BJ (cell line): ENCODE results near the gene FOXJ3. TPM values are rescaled to one million over a fixed set of nuclear protein-coding genes. Genes with fewer than 3 reads are reported as not detected.

Source experiments
- CTCF ChIA-PET: fragments of 350-600 bp; formaldehyde crosslinking; extraction: SDS; loops from one replicate; lab custom pipeline; 2021; ENCODE audit warnings: antibody characterized with exemption, inconsistent platforms; lab: Yijun Ruan, JAX
- POLR2A ChIA-PET: fragments of 300-600 bp; sonication (Branson Sonifier 250); formaldehyde crosslinking; extraction: SDS; loops from one replicate; lab custom pipeline; 2021; ENCODE audit warnings: antibody characterized with exemption; lab: Charles Lee
- DNase-seq: peaks from one replicate; pipeline ENCODE4 v3.0.0-alpha.2; 2011; ENCODE audit warnings: low read depth
- H3K27me3 ChIP-seq: 2 replicates; pipeline ENCODE4 v1.6.0; 2011; ENCODE audit warnings: low read length; ENCODE audit not compliant: control insufficient read depth, insufficient read depth
- H3K36me3 ChIP-seq: 2 replicates; pipeline ENCODE4 v1.5.1; 2011; ENCODE audit warnings: low read length; ENCODE audit not compliant: control insufficient read depth, insufficient read depth
- H3K4me3 ChIP-seq: 2 replicates; pipeline ENCODE4 v1.5.1; 2011; ENCODE audit warnings: low read depth, mild to moderate bottlenecking, control low read depth, low read length
- polyA plus RNA-seq: library from polyadenylated mRNA; depleted of rRNA; stranded (reverse); fragments of >200 nt; gene quantifications from 2 replicates; pipeline ENCODE4 v1.2.3, GENCODE V29; 2011
- TF ChIP-seq, protein P1 (sequence below): IDR thresholded peaks from 2 replicates; pipeline ENCODE4 v1.5.1; 2011; ENCODE audit warnings: low read depth, mild to moderate bottlenecking, control low read depth, inconsistent platforms, low read length, moderate library complexity; ENCODE audit not compliant: insufficient read depth

The FOXJ3 gene
- polyA plus RNA-seq, 1 experiment, result 22.9 TPM

- no peak for DNase-seq
- ChIA-PET POLR2A (no interaction called here), CTCF (no interaction called here)
- Histone ChIP-seq H3K36me3 (no peaks in the 10 kb centered on the region), H3K27me3 (no peaks in the 10 kb centered on the region), H3K4me3 (no peak overlapping the region)
- TF ChIP-seq, protein P1, sequence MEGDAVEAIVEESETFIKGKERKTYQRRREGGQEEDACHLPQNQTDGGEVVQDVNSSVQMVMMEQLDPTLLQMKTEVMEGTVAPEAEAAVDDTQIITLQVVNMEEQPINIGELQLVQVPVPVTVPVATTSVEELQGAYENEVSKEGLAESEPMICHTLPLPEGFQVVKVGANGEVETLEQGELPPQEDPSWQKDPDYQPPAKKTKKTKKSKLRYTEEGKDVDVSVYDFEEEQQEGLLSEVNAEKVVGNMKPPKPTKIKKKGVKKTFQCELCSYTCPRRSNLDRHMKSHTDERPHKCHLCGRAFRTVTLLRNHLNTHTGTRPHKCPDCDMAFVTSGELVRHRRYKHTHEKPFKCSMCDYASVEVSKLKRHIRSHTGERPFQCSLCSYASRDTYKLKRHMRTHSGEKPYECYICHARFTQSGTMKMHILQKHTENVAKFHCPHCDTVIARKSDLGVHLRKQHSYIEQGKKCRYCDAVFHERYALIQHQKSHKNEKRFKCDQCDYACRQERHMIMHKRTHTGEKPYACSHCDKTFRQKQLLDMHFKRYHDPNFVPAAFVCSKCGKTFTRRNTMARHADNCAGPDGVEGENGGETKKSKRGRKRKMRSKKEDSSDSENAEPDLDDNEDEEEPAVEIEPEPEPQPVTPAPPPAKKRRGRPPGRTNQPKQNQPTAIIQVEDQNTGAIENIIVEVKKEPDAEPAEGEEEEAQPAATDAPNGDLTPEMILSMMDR, result no peak
These were observed 52.0 kb downstream of the FOXJ3 start for GRCh38 chr1:42282867-42283583.

- Histone ChIP-seq H3K27me3 (no peaks in the 10 kb centered on the region), H3K36me3 (no peaks in the 10 kb centered on the region), H3K4me3 (no peak overlapping the region)
- TF ChIP-seq, protein P1, result no peak
- ChIA-PET POLR2A (no interaction called here), CTCF (interaction anchor here (0.7 to 0.8 kb wide), 2 partner anchors 10 to 23 kb away, joined by 3 to 4 read pairs; no protein-coding TSS in a partner anchor)
- DNase-seq, result peak; percentile 66
These were observed 52.9 kb downstream of the FOXJ3 start for GRCh38 chr1:42282024-42282579.

DNA sequence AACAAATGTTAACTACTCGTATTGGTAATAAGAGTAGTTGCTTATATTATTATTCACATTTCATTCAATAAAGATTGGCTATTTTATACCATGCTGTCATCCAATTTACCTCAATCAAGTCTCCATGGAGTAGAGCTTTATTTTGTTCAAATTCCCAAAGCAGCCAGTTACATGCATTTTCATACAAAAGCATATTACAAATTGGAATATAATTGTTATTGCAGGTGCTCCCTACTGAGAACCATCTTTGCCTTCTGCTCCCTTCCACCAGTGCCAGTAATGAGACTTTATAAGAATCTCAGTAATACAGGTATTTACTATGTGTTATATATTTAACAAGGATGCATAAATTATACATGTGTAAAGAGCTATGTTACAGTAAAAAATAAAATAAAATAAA, 54.2 kb downstream of the FOXJ3 start:
- Histone ChIP-seq H3K36me3 (no peaks in the 10 kb centered on the region), H3K4me3 (no peak overlapping the region), H3K27me3 (no peaks in the 10 kb centered on the region)
- TF ChIP-seq, protein P1, result no peak
- ChIA-PET CTCF (interaction anchor here (1.1 to 1.6 kb wide), 2 partner anchors 15 to 24 kb away, joined by 3 to 4 read pairs; no protein-coding TSS in a partner anchor), POLR2A (no interaction called here)
- no peak for DNase-seq

GRCh38 chr1:42279055-42279454, 56.0 kb downstream of the FOXJ3 start:
- ChIA-PET POLR2A (no interaction called here), CTCF (interaction anchor here (1.2 to 1.5 kb wide), 3 partner anchors 18 to 105 kb away, joined by 4 to 7 read pairs (median 4); no protein-coding TSS in a partner anchor)
- no peak for DNase-seq
- no peaks in the 10 kb centered on the region for H3K36me3 ChIP-seq
- TF ChIP-seq, protein P1, result no peak
- no peaks in the 10 kb centered on the region for H3K27me3 ChIP-seq
- no peak overlapping the region for H3K4me3 ChIP-seq

- ChIA-PET POLR2A (no interaction called here), CTCF (no interaction called here)
- TF ChIP-seq, protein P1, result no peak
- Histone ChIP-seq H3K4me3 (no peak overlapping the region), H3K27me3 (no peaks in the 10 kb centered on the region), H3K36me3 (no peaks in the 10 kb centered on the region)
- no peak for DNase-seq
These were observed 62.1 kb downstream of the FOXJ3 start for GRCh38 chr1:42272920-42273319.
